Fibroblast of skin of scalp (primary cell): ENCODE data around the gene LYZL2.
"Not testable (repeated sequence)": the region's sequence is repeated elsewhere in the genome, so short reads cannot be mapped to it uniquely, and the experiment has no call there.

Experiments
- DNase-seq: peaks from one replicate; pipeline ENCODE4 v3.0.0-alpha.2; 2013

LYZL2 gene

GRCh38 chr10:30637881-30638467 is 8.4 kb upstream of the LYZL2 start:
- DNase-seq, result peak; percentile 85

GRCh38 chr10:30631188-30631587 is 1.6 kb upstream of the LYZL2 start:
- no peak for DNase-seq

GRCh38 chr10:30630571-30630970 is 1.0 kb upstream of the LYZL2 start:
- DNase-seq, result peak; percentile 40

- DNase-seq, result not testable (repeated sequence)
These were observed 977 bp downstream of the LYZL2 start for GRCh38 chr10:30628576-30628975.

GRCh38 chr10:30626837-30627236 is 2.7 kb downstream of the LYZL2 start:
- not testable (repeated sequence) for DNase-seq

- not testable (repeated sequence) for DNase-seq
These were observed 3.4 kb downstream of the LYZL2 start for GRCh38 chr10:30626196-30626595.

GRCh38 chr10:30625080-30625479 is 4.5 kb downstream of the LYZL2 start:
- DNase-seq, result peak; percentile 69

GRCh38 chr10:30619966-30620365 is 9.6 kb downstream of the LYZL2 start:
- DNase-seq, result no peak

- DNase-seq, result no peak
These were observed 12.5 kb downstream of the LYZL2 start for GRCh38 chr10:30617070-30617469.

- not testable (repeated sequence) for DNase-seq
These were observed 18.5 kb downstream of the LYZL2 start for GRCh38 chr10:30611041-30611440.

- DNase-seq, result no peak
These were observed 21.7 kb downstream of the LYZL2 start for GRCh38 chr10:30607814-30608213.

- DNase-seq, result no peak
These were observed 23.2 kb downstream of the LYZL2 start for GRCh38 chr10:30606313-30606712.

- not testable (repeated sequence) for DNase-seq
These were observed 24.0 kb downstream of the LYZL2 start for GRCh38 chr10:30605341-30606121.

GRCh38 chr10:30603589-30603988 is 26.0 kb downstream of the LYZL2 start:
- DNase-seq, result no peak

GRCh38 chr10:30602747-30603146 is 26.8 kb downstream of the LYZL2 start:
- no peak for DNase-seq

- no peak for DNase-seq
These were observed 29.5 kb downstream of the LYZL2 start for GRCh38 chr10:30600005-30600404.

GRCh38 chr10:30598105-30598776 is 31.3 kb downstream of the LYZL2 start:
- no peak for DNase-seq

- not testable (repeated sequence) for DNase-seq
These were observed 32.1 kb downstream of the LYZL2 start for GRCh38 chr10:30597433-30597824.

GRCh38 chr10:30596493-30597432 is 32.8 kb downstream of the LYZL2 start:
- DNase-seq, result peak; percentile 30

GRCh38 chr10:30596013-30596412 is 33.5 kb downstream of the LYZL2 start:
- DNase-seq, result no peak

GRCh38 chr10:30594077-30594476 is 35.5 kb downstream of the LYZL2 start:
- DNase-seq, result no peak

GRCh38 chr10:30592770-30593169 is 36.8 kb downstream of the LYZL2 start:
- not testable (repeated sequence) for DNase-seq
